Measurements from ENCODE around the gene LGALS12. TPM values are rescaled to one million over a fixed set of nuclear protein-coding genes. Genes with fewer than 3 reads are reported as not detected.

Gene LGALS12, protein sequence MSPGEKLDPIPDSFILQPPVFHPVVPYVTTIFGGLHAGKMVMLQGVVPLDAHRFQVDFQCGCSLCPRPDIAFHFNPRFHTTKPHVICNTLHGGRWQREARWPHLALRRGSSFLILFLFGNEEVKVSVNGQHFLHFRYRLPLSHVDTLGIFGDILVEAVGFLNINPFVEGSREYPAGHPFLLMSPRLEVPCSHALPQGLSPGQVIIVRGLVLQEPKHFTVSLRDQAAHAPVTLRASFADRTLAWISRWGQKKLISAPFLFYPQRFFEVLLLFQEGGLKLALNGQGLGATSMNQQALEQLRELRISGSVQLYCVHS
- not detected in 5 replicates for total RNA-seq (2022; extraction: Qiagen RNA extraction)

DNA sequence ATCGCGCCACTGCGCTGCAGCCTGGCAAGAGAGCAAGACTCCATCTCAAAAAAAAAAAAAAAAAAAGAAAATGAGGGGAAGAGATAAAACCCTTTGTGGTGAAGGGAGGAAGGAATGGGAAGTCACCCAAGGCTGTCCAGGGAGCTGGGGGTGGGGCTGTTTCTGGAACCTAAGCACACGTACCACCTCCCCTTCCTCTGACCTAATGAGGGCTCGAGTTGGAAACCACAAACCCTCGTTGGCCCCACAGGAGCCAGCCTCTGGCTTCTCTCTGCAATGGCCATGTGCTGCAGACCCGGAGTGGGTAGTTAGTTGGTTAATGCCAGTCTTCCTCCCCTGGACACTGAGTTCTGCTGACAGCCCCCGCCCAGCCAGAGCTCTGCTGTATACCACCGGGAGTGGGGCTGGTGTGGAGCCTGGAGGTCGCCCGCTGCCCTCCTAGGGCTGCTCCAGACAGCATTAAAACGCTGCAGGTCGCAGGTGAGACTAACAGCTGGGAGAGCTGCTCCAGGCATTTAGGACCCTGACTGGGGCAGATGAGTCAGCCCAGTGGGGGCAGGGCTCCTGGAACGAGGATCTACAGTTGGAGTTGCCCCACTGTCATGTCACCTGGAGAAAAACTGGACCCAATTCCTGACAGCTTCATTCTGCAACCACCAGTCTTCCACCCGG lies at the start of gene LGALS12:
Gene LGALS12, plus strand, starts transcription at position 228 of the 672 bp plus-strand sequence. Its CDS starts 375 bp downstream, at position 603.

GRCh38 chr11:63490551-63491239 lies 15.2 kb upstream of the LGALS12 start, which contains the start of gene PLAAT5:
Gene PLAAT5 (minus strand): TSS chr11:63491167. CDS start chr11:63491034, 133 bp downstream.

DNA sequence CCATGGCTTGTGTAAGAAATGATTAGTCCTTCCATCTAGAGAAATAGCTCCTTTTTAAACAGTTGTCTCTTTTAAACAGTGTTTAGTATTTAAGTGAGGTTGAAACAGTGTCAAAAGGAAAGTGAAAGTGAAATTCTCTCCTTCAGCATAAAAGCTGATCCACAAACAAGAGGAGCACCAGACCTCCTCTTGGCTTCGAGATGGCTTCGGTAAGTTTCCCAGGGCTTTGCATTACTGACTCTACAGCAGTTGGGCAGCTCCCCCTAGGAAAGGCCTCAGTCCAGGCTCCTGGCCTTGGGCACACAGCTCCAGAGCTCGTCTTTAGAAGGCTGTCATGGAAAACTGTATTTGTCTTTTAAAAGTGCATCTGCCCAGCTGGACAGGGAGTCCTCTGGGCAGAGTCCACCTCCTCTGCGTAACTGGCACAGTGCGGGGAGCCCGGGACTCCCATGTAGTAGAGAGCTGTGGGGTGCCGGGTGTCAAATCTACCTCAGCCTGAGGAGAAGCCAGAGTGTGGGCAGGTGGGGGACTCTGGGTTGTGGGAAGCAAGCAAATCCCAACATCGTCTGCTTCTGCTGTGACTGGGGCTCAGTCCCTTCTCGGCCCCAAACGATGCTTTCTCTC lies 30.9 kb downstream of the LGALS12 start, which contains the start of gene PLAAT4:
Gene PLAAT4, plus strand, starts transcription at position 140 of the 624 bp plus-strand sequence. Its CDS starts 61 bp downstream, at position 201.

GRCh38 chr11:63563201-63564055 lies 57.5 kb downstream of the LGALS12 start, which contains the start of gene PLAAT2:
Gene PLAAT2 (minus strand): TSS chr11:63563379. CDS start chr11:63563324, 55 bp downstream.

Other genes with a start within 250 kb of the LGALS12 start
- gene SLC22A9, start 136.3 kb upstream of the LGALS12 start, total RNA-seq (2022; extraction: Qiagen RNA extraction), result not detected in 5 replicates
- not detected in 5 replicates for gene PLAAT5, start 14.9 kb upstream of the LGALS12 start, total RNA-seq (2022; extraction: Qiagen RNA extraction)
- gene PLAAT4, start 30.7 kb downstream of the LGALS12 start, total RNA-seq (2022; extraction: Qiagen RNA extraction), result 1.4 to 2.6 TPM (median 1.8 TPM) in 5 replicates
- 0.34 to 1.5 TPM (median 0.46 TPM) in 5 replicates for gene PLAAT2, start 57.3 kb downstream of the LGALS12 start, total RNA-seq (2022; extraction: Qiagen RNA extraction)
- gene PLAAT3, start 108.3 kb downstream of the LGALS12 start, total RNA-seq (2022; extraction: Qiagen RNA extraction), result 50.0 to 72.4 TPM (median 60.3 TPM) in 5 replicates
- 30.3 to 37.2 TPM (median 33.1 TPM) in 5 replicates for gene ATL3, start 165.3 kb downstream of the LGALS12 start, total RNA-seq (2022; extraction: Qiagen RNA extraction)
- 93.6 to 107 TPM (median 103 TPM) in 5 replicates for gene RTN3, start 175.4 kb downstream of the LGALS12 start, total RNA-seq (2022; extraction: Qiagen RNA extraction)

Measured in A549 treated with Mapracorat at 1 μM for 4 hours (cell line).